ENCODE results near the gene CASP10. TPM values are rescaled to one million over a fixed set of nuclear protein-coding genes. Genes with fewer than 3 reads are reported as not detected.

The CASP10 gene
- total and polyA plus RNA-seq, 2 of the 8 experiments (the other 6 are each of a cell fraction or from before 2014, with no cell fraction given), result 2.3 to 4.0 TPM

DNA sequence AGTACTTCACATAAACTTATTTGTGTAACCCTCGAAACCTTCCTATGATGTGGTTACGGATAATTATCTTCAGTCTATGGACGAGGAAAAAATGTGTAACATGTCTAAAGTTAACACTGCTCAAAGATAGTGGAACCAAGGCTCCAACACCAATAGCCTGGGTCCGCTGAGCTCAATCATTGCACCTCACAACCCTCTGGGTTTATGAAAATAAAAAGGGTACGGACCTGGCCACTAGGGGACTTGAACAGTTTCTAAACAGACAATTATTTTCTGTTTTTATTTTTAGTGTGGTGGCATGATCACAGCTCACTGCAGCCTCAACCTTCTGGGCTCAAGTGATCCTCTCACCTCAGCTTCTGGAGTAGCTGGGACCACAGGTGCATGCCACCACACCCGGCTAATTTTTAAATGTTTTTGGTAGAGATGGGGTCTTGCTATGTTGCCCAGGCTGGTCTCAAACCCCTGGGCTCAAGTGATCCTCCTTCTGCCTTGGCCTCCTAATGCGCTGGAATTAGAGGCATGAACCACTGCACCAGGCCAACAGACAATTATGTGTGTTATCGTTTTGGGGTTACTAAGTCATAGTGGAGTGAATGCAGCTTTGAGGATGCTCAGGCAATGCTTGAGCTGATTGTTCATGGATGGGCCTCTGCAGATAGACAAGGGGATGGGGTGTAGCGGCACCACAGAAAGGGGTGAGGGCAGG, 87.5 kb downstream of the CASP10 start (continued):
- TF ChIP-seq, protein P1, sequence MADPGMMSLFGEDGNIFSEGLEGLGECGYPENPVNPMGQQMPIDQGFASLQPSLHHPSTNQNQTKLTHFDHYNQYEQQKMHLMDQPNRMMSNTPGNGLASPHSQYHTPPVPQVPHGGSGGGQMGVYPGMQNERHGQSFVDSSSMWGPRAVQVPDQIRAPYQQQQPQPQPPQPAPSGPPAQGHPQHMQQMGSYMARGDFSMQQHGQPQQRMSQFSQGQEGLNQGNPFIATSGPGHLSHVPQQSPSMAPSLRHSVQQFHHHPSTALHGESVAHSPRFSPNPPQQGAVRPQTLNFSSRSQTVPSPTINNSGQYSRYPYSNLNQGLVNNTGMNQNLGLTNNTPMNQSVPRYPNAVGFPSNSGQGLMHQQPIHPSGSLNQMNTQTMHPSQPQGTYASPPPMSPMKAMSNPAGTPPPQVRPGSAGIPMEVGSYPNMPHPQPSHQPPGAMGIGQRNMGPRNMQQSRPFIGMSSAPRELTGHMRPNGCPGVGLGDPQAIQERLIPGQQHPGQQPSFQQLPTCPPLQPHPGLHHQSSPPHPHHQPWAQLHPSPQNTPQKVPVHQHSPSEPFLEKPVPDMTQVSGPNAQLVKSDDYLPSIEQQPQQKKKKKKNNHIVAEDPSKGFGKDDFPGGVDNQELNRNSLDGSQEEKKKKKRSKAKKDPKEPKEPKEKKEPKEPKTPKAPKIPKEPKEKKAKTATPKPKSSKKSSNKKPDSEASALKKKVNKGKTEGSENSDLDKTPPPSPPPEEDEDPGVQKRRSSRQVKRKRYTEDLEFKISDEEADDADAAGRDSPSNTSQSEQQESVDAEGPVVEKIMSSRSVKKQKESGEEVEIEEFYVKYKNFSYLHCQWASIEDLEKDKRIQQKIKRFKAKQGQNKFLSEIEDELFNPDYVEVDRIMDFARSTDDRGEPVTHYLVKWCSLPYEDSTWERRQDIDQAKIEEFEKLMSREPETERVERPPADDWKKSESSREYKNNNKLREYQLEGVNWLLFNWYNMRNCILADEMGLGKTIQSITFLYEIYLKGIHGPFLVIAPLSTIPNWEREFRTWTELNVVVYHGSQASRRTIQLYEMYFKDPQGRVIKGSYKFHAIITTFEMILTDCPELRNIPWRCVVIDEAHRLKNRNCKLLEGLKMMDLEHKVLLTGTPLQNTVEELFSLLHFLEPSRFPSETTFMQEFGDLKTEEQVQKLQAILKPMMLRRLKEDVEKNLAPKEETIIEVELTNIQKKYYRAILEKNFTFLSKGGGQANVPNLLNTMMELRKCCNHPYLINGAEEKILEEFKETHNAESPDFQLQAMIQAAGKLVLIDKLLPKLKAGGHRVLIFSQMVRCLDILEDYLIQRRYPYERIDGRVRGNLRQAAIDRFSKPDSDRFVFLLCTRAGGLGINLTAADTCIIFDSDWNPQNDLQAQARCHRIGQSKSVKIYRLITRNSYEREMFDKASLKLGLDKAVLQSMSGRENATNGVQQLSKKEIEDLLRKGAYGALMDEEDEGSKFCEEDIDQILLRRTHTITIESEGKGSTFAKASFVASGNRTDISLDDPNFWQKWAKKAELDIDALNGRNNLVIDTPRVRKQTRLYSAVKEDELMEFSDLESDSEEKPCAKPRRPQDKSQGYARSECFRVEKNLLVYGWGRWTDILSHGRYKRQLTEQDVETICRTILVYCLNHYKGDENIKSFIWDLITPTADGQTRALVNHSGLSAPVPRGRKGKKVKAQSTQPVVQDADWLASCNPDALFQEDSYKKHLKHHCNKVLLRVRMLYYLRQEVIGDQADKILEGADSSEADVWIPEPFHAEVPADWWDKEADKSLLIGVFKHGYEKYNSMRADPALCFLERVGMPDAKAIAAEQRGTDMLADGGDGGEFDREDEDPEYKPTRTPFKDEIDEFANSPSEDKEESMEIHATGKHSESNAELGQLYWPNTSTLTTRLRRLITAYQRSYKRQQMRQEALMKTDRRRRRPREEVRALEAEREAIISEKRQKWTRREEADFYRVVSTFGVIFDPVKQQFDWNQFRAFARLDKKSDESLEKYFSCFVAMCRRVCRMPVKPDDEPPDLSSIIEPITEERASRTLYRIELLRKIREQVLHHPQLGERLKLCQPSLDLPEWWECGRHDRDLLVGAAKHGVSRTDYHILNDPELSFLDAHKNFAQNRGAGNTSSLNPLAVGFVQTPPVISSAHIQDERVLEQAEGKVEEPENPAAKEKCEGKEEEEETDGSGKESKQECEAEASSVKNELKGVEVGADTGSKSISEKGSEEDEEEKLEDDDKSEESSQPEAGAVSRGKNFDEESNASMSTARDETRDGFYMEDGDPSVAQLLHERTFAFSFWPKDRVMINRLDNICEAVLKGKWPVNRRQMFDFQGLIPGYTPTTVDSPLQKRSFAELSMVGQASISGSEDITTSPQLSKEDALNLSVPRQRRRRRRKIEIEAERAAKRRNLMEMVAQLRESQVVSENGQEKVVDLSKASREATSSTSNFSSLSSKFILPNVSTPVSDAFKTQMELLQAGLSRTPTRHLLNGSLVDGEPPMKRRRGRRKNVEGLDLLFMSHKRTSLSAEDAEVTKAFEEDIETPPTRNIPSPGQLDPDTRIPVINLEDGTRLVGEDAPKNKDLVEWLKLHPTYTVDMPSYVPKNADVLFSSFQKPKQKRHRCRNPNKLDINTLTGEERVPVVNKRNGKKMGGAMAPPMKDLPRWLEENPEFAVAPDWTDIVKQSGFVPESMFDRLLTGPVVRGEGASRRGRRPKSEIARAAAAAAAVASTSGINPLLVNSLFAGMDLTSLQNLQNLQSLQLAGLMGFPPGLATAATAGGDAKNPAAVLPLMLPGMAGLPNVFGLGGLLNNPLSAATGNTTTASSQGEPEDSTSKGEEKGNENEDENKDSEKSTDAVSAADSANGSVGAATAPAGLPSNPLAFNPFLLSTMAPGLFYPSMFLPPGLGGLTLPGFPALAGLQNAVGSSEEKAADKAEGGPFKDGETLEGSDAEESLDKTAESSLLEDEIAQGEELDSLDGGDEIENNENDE (IDR thresholded peaks at IDR 0.05; ENCODE audit: insufficient replicate concordance, low read length), result no peak
- TF ChIP-seq TBP (IDR thresholded peaks at IDR 0.05; ENCODE audit: low read depth, low read length), result no peak
- TF ChIP-seq CBX8 (IDR thresholded peaks at IDR 0.05; ENCODE audit: borderline replicate concordance, low read depth, low read length), result no peak
- TF ChIP-seq RNF2 (IDR thresholded peaks at IDR 0.05; ENCODE audit: borderline replicate concordance, low read depth, low read length, missing control alignments, poor library complexity, severe bottlenecking), result no peak
- no peak for TF ChIP-seq POLR2A (IDR thresholded peaks at IDR 0.05; ENCODE audit: control extremely low read depth in 1 of 2, low read depth in 2 of 2, low read length in 2 of 2)
- no peak for TF ChIP-seq YY1 (IDR thresholded peaks at IDR 0.05; ENCODE audit: low read depth, low read length)
- no peak for TF ChIP-seq SP1 (IDR thresholded peaks at IDR 0.05; ENCODE audit: low read depth, low read length)
- no peak for TF ChIP-seq SIN3A (conservative IDR thresholded peaks at IDR 0.05 in 1 of 2, IDR thresholded peaks at IDR 0.05 in 1 of 2; ENCODE audit: low read depth in 1 of 2, low read length in 2 of 2)
- TF ChIP-seq MAFK (IDR thresholded peaks at IDR 0.05; ENCODE audit: low read depth, low read length), result no peak

All from H1 (cell line).